ENCODE results near the gene FGFR1OP2. TPM values are rescaled to one million over a fixed set of nuclear protein-coding genes. Genes with fewer than 3 reads are reported as not detected.

FGFR1OP2 gene
- total RNA-seq, 4 donors from 2014 or later: 38.1 to 60.3 (median 46.6) TPM

- intact Hi-C loops (cut with DNase I; ENCODE audit: low total_unique reads): no loop called here
- WGBS, 2 donors: 1% methylated on average over 12 to 13 of the region's 13 CpGs
- TF ChIP-seq POLR2A (IDR thresholded peaks at IDR 0.05) (no peak), CTCF (IDR thresholded peaks at IDR 0.05) (no peak)
These were observed 75.4 kb downstream of the FGFR1OP2 start for GRCh38 chr12:27013611-27014084.

GRCh38 chr12:27014085-27014858 lies 76.0 kb downstream of the FGFR1OP2 start, which contains the start of gene TM7SF3:
TSS of gene TM7SF3 (minus strand) at chr12:27014384. CDS start at chr12:27014168, 216 bp downstream.
- TF ChIP-seq POLR2A (IDR thresholded peaks at IDR 0.05) (no peak), CTCF (IDR thresholded peaks at IDR 0.05) (peak in 1 of 3 donors; percentile 65)
- peak within 1 kb of the TSS; percentile 95 for H3K4me3 ChIP-seq (ENCODE audit: low read depth, poor library complexity, severe bottlenecking)
- 0% methylated on average over 37 to 50 of the region's 71 CpGs for WGBS, 2 donors
- peak; percentile 88 to 98 for DNase-seq (ENCODE audit: low spot score in 2 of 2)
- intact Hi-C loops (cut with DNase I; ENCODE audit: low total_unique reads): no loop called here

More at GRCh38 chr12:27013611-27014084, 75.4 kb downstream of the FGFR1OP2 start:
- H3K4me3 ChIP-seq (ENCODE audit: low read depth, poor library complexity, severe bottlenecking): peak overlapping the region; percentile 95
- peak; percentile 38 to 92 for DNase-seq (ENCODE audit: low spot score in 2 of 2)

DNA sequence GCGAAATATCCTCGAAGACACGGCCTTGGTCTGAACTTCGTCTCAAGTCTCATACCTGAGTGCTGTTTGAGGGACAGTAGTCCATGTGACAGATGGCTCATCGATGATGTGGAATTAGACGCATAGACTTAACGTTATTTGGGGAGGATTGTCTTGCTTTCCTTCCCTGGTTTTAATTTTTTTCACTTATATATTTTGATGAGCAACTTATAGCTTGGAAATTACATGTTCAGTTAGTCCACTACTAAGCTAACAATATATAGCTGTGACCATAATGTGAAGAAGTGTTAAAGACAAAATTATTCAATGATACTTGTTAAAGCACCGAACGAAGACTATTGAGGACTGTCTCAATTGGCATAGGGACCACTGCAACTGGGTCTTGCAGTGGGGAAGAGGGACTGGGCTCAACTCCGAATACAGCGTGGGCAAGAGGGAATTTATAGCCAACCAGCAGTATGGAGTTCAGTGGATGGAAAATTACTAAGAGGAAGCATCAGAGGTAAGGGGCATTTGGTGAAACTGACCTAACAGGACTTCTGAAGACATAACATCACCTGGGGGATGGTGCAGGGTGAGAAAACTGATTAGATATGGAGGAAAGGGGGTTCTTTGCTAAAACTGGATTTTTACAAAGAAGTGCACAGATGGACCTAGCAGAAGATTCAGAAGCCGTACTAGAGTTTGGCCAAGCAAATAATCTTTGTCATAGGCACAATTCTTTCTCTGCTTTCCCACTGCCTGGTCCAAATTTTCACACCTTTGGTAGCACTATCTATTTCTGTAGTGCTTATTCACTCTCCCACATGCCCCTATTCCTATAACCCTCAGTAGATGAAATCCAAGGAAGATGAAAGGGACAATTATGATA lies 76.8 kb downstream of the FGFR1OP2 start:
- intact Hi-C loops (cut with DNase I; ENCODE audit: low total_unique reads): loop anchor here (5.0 kb wide), 1 partner anchor 292 kb away; no protein-coding TSS in a partner anchor
- no peak for TF ChIP-seq CTCF (IDR thresholded peaks at IDR 0.05)
- TF ChIP-seq POLR2A (IDR thresholded peaks at IDR 0.05): no peak
- no peak for DNase-seq (ENCODE audit: low spot score in 2 of 2)
- peak overlapping the region; percentile 14 for H3K4me3 ChIP-seq (ENCODE audit: low read depth, poor library complexity, severe bottlenecking)
- WGBS, 2 donors: 44 to 47% methylated on average over 12 of the region's 12 CpGs

DNA sequence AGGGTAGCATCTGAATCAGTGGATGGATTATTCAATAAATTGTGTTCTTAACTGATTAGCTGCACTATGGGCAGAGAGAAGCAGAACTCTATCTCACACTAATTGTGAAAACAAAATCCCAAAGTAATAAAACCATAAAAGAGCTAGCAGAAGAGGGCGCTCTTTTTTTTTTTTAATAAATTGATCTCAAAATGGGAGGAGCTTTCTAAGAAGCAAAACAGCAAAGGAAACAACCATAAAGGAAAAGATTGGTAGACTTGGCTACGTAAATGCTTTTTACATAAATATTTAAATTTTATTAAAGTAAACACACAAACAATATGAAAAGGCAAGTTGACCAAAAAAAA lies 77.4 kb downstream of the FGFR1OP2 start:
- no peak for DNase-seq (ENCODE audit: low spot score in 2 of 2)
- H3K4me3 ChIP-seq (ENCODE audit: low read depth, poor library complexity, severe bottlenecking): no peak overlapping the region
- WGBS, 2 donors: 2 to 7% methylated on average over 2 of the region's 2 CpGs
- intact Hi-C loops (cut with DNase I; ENCODE audit: low total_unique reads): loop anchor here (5.0 kb wide), 1 partner anchor 292 kb away; no protein-coding TSS in a partner anchor
- no peak for TF ChIP-seq POLR2A (IDR thresholded peaks at IDR 0.05)
- TF ChIP-seq CTCF (IDR thresholded peaks at IDR 0.05): no peak

Other genes starting within 250 kb of the FGFR1OP2 start
- 10 to 100 TPM; 42.8 to 62.5 (median 52.1) TPM for gene ITPR2, start 105.3 kb upstream of the FGFR1OP2 start, total RNA-seq
- 10 to 100 TPM; 10.3 to 19.3 (median 14.9) TPM for gene INTS13, start 489 bp upstream of the FGFR1OP2 start, total RNA-seq
- gene TM7SF3, start 75.9 kb downstream of the FGFR1OP2 start, total RNA-seq: 100 to 1,000 TPM in 1 of 4 donors, 10 to 100 TPM in 3; 36.7 to 158 (median 83.9) TPM
- gene MED21, start 84.1 kb downstream of the FGFR1OP2 start, total RNA-seq: 10 to 100 TPM; 29.3 to 52.7 (median 41.2) TPM
- gene C12orf71, start 144.1 kb downstream of the FGFR1OP2 start, total RNA-seq: not detected